Calu3 (cell line): ENCODE measurements around the gene TNFRSF11A. TPM values are rescaled to one million over a fixed set of nuclear protein-coding genes. Genes with fewer than 3 reads are reported as not detected.

Source experiments
- BruUV-seq: library from RNA; stranded (reverse); fragments of 400-500 nt; replicated peaks from 2 replicates; lab custom pipeline; 2021; lab: Mats Ljungman, UMichigan
- CTCF ChIA-PET: fragments of 300-600 bp; sonication (Branson Sonifier 250); formaldehyde crosslinking; loops from one replicate; lab custom pipeline; 2022; ENCODE audit warnings: antibody characterized with exemption; lab: Charles Lee
- DNase-seq: peaks from one replicate; pipeline ENCODE4 v3.0.0; 2022
- H3K27ac Mint-ChIP-seq: one replicate; pipeline ENCODE4 v1.8.0; 2022; ENCODE audit warnings: mixed read lengths; ENCODE audit not compliant: unreplicated experiment
- H3K27me3 Mint-ChIP-seq: one replicate; pipeline ENCODE4 v1.8.0; 2022; ENCODE audit warnings: mixed read lengths; ENCODE audit not compliant: unreplicated experiment
- H3K36me3 Mint-ChIP-seq: one replicate; pipeline ENCODE4 v1.8.0; 2022; ENCODE audit warnings: mild to moderate bottlenecking, moderate library complexity, mixed read lengths; ENCODE audit not compliant: insufficient read depth, unreplicated experiment
- H3K4me1 Mint-ChIP-seq: one replicate; pipeline ENCODE4 v1.8.0; 2022; ENCODE audit warnings: mild to moderate bottlenecking, low read depth, mixed read lengths; ENCODE audit not compliant: unreplicated experiment
- H3K4me3 Mint-ChIP-seq: one replicate; pipeline ENCODE4 v1.8.0; 2022; ENCODE audit warnings: mild to moderate bottlenecking, low read depth, moderate library complexity, mixed read lengths; ENCODE audit not compliant: unreplicated experiment
- H3K9me3 Mint-ChIP-seq: one replicate; pipeline ENCODE4 v1.8.0; 2022; ENCODE audit warnings: low read depth, mixed read lengths; ENCODE audit not compliant: unreplicated experiment
- intact Hi-C: fragments of 100-400 bp; cut with micrococcal nuclease; formaldehyde crosslinking; loops from one replicate; pipeline ENCODE4 v1.10.0; 2022; ENCODE audit not compliant: unreplicated experiment
- total RNA-seq: library from RNA; stranded (reverse); gene quantifications from 2 replicates; pipeline ENCODE4 v1.2.3, GENCODE V29; 2022
- TF ChIP-seq, protein P1 (sequence below): fragments of 200-600 bp; IDR thresholded peaks from one replicate; pipeline ENCODE4 v1.8.0; 2022; ENCODE audit warnings: antibody characterized with exemption; ENCODE audit not compliant: unreplicated experiment

Gene TNFRSF11A
- total RNA-seq, 1 experiment from 2014 or later, result 94.6 TPM

DNA sequence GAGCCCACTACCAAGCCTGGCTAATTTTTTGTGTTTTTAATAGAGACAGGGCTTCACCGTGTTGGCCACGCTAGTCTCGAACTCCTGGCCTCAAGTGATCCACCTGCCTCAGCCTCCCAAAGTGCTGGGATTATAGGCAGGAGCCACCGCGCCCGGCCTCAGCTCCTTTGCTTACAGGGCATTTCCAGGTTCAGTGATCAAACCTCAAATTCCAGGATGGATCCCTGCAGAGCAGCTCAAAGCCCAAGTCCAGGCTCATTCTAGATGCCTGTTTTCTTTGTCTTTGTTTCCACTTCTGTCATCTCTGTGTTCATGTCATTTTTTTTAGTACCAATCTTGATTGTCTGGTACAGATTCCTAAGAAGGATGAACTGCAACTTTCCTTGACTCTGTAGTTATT lies 41.9 kb downstream of the TNFRSF11A start:
- no peaks in the 10 kb centered on the region for H3K27me3 Mint-ChIP-seq
- CTCF ChIA-PET, result no interaction called here
- no peaks in the 10 kb centered on the region for H3K4me1 Mint-ChIP-seq
- no TSS peak for BruUV-seq
- TF ChIP-seq, protein P1, sequence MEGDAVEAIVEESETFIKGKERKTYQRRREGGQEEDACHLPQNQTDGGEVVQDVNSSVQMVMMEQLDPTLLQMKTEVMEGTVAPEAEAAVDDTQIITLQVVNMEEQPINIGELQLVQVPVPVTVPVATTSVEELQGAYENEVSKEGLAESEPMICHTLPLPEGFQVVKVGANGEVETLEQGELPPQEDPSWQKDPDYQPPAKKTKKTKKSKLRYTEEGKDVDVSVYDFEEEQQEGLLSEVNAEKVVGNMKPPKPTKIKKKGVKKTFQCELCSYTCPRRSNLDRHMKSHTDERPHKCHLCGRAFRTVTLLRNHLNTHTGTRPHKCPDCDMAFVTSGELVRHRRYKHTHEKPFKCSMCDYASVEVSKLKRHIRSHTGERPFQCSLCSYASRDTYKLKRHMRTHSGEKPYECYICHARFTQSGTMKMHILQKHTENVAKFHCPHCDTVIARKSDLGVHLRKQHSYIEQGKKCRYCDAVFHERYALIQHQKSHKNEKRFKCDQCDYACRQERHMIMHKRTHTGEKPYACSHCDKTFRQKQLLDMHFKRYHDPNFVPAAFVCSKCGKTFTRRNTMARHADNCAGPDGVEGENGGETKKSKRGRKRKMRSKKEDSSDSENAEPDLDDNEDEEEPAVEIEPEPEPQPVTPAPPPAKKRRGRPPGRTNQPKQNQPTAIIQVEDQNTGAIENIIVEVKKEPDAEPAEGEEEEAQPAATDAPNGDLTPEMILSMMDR, result no peak
- no peaks in the 10 kb centered on the region for H3K9me3 Mint-ChIP-seq
- H3K27ac Mint-ChIP-seq, result no peak overlapping the region
- no peak for DNase-seq
- peaks cover 58% of the 10 kb centered on the region for H3K36me3 Mint-ChIP-seq
- intact Hi-C loops, result no loop called here
- H3K4me3 Mint-ChIP-seq, result no peak overlapping the region

DNA sequence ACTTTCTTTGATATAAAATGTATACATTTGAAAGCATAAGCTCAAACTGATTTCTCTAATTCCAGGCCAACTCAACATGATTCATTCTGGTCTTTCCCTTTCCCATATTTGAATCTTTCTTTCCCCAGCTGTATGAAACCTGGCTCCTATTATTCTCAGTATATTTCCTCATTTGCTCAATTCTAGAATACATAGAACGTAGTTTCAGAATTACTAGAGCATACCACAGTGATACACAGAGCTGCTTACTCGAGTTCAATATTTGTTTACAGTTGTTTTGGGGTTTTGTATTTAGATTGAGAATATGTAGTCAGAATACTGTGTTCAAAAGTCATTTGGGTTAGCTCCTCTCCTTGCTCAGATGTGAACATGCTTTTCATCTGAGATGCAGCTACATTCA lies 43.0 kb downstream of the TNFRSF11A start:
- Mint-ChIP-seq H3K4me3 (no peak overlapping the region), H3K36me3 (peaks cover 61% of the 10 kb centered on the region), H3K9me3 (no peaks in the 10 kb centered on the region), H3K27me3 (no peaks in the 10 kb centered on the region), H3K4me1 (no peaks in the 10 kb centered on the region), H3K27ac (no peak overlapping the region)
- DNase-seq, result no peak
- TF ChIP-seq, protein P1, result no peak
- no TSS peak for BruUV-seq
- CTCF ChIA-PET, result no interaction called here
- intact Hi-C loops, result no loop called here

DNA sequence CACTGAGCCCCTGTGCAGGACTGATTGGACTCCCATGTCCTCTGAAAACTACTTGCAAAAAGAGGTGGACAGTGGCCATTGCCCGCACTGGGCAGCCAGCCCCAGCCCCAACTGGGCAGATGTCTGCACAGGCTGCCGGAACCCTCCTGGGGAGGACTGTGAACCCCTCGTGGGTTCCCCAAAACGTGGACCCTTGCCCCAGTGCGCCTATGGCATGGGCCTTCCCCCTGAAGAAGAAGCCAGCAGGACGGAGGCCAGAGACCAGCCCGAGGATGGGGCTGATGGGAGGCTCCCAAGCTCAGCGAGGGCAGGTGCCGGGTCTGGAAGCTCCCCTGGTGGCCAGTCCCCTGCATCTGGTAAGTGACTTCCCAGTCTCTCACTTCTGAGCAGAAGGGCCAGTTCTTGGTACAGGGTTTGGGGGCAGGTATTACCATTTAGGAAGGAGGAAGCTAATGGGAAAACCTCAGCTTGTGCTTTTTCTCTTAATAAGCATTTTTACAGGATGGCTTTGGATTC lies 44.1 kb downstream of the TNFRSF11A start:
- intact Hi-C loops, result no loop called here
- Mint-ChIP-seq H3K27me3 (no peaks in the 10 kb centered on the region), H3K4me3 (no peak overlapping the region), H3K4me1 (peaks cover 10% of the 10 kb centered on the region), H3K9me3 (no peaks in the 10 kb centered on the region), H3K36me3 (peaks cover 57% of the 10 kb centered on the region), H3K27ac (no peak overlapping the region)
- CTCF ChIA-PET, result no interaction called here
- DNase-seq, result no peak
- TF ChIP-seq, protein P1, result no peak
- BruUV-seq, result no TSS peak

DNA sequence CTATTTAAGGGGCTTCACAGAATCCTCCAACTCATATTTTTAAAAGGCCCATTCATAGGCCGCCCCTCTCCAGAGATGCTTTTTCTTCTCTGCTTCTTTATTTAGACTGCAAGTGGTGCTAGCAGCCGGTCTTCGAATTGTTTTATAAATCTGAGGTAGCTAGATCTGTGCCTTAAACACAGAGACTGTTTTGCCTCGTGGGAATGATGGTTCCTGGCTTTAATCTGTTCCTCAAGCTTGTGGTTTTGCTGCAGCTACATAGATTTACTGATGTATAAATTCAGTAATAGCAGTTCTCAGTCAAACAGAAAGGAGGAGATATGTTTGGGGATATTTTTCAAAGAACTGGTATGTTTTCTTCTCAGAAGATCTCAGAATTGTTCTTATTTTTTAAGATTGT lies 45.3 kb downstream of the TNFRSF11A start:
- Mint-ChIP-seq H3K4me3 (no peak overlapping the region), H3K27ac (no peak overlapping the region), H3K4me1 (peaks cover 21% of the 10 kb centered on the region), H3K9me3 (no peaks in the 10 kb centered on the region), H3K27me3 (no peaks in the 10 kb centered on the region), H3K36me3 (peaks cover 58% of the 10 kb centered on the region)
- intact Hi-C loops, result no loop called here
- CTCF ChIA-PET, result no interaction called here
- DNase-seq, result no peak
- no TSS peak for BruUV-seq
- TF ChIP-seq, protein P1, result no peak
